HCT116 (cell line): ENCODE data around the gene RASL10A. TPM values are rescaled to one million over a fixed set of nuclear protein-coding genes. Genes with fewer than 3 reads are reported as not detected.
"Not testable (repeated sequence)": the region's sequence is repeated elsewhere in the genome, so short reads cannot be mapped to it uniquely, and the experiment has no call there.

Experiments used
- ATAC-seq: fragments of 200-7000 bp; cut with Tn5 transposase; 2 replicates; pipeline ENCODE4 v1.9.1; 2020; ENCODE audit warnings: mild to moderate bottlenecking, moderate library complexity
- BruUV-seq: library from RNA; stranded (reverse); fragments of 400-500 nt; replicated peaks from 2 replicates; lab custom pipeline; 2021; lab: Mats Ljungman, UMichigan
- CTCF ChIA-PET: fragments of 300-600 bp; sonication (Branson Sonifier 250); formaldehyde crosslinking; loops from one replicate; lab custom pipeline; 2021; ENCODE audit warnings: antibody characterized with exemption; lab: Charles Lee
- POLR2A ChIA-PET: fragments of 300-600, 350-600 bp; sonication (Branson Sonifier 250); formaldehyde crosslinking; loops from one replicate; lab custom pipeline; 2021; ENCODE audit warnings: antibody characterized with exemption; lab: Charles Lee
- RAD21 ChIA-PET, 2 experiments: fragments of 300-600 bp; sonication (Branson Sonifier 250); formaldehyde crosslinking; loops; one replicate each; lab custom pipeline; 2023; ENCODE audit warnings: low total read pairs in 2 of 2; ENCODE audit not compliant: uncharacterized antibody in 2 of 2, unreplicated experiment in 2 of 2, low non-redundant PET in 1 of 2; lab: Charles Lee
- DNase-seq: peaks from one replicate; pipeline ENCODE4 v3.0.0-alpha.2; 2010; ENCODE audit warnings: low read depth, low spot score
- H2AFZ ChIP-seq: fragments of 200-600 bp; shearing (Covaris generic), sonication (generic); 2 replicates; pipeline ENCODE4 v1.6.1; 2017; ENCODE audit warnings: low read depth, mixed run types, mixed read lengths, antibody characterized with exemption, low read length; ENCODE audit not compliant: poor library complexity, severe bottlenecking
- H3K27ac ChIP-seq: 2 replicates; pipeline ENCODE4 v1.5.1; 2012; ENCODE audit warnings: low read depth, low read length
- H3K27me3 ChIP-seq: fragments of 200-600 bp; sonication (generic); 2 replicates; pipeline ENCODE4 v1.6.1; 2016; ENCODE audit warnings: mixed run types, low read length, mixed read lengths; ENCODE audit not compliant: insufficient read depth
- H3K36me3 ChIP-seq, 2 experiments: fragments of 200-500 bp in 1 of 2; fragments of 200-600 bp in 1 of 2; sonication (Bioruptor generic) in 1 of 2; sonication (generic) in 1 of 2; 2 replicates each; pipeline versions ENCODE4 v1.5.1 to v1.6.1; 2014 to 2016; ENCODE audit warnings: low read length in 2 of 2, inconsistent platforms in 1 of 2, mixed read lengths in 1 of 2, mixed run types in 1 of 2; ENCODE audit not compliant: insufficient read depth in 2 of 2, control insufficient read depth in 1 of 2
- H3K4me1 ChIP-seq, 2 experiments: fragments of 200-600 bp in 1 of 2; sonication (generic) in 1 of 2; 2 replicates each; pipeline versions ENCODE4 v1.5.1 to v1.6.1; 2012 to 2017; ENCODE audit warnings: low read length in 2 of 2, inconsistent platforms in 1 of 2, mild to moderate bottlenecking in 1 of 2, mixed read lengths in 1 of 2, mixed run types in 1 of 2, moderate library complexity in 1 of 2; ENCODE audit not compliant: insufficient read depth in 2 of 2, control insufficient read depth in 1 of 2
- H3K4me2 ChIP-seq: fragments of 200-600 bp; sonication (generic); 2 replicates; pipeline ENCODE4 v1.6.1; 2017; ENCODE audit warnings: mixed run types, low read length, mixed read lengths
- H3K4me3 ChIP-seq, 2 experiments: fragments of 200-600 bp in 1 of 2; sonication (generic) in 1 of 2; replicated peaks in 1 of 2; 2 replicates each; pipeline ENCODE4 v1.5.1; 2011 to 2016; ENCODE audit warnings: low read length in 2 of 2, control low read depth in 1 of 2, low read depth in 1 of 2, mild to moderate bottlenecking in 1 of 2, mixed read lengths in 1 of 2, mixed run types in 1 of 2
- H3K79me2 ChIP-seq: fragments of 200-600 bp; sonication (generic); 2 replicates; pipeline ENCODE4 v1.6.1; 2017; ENCODE audit warnings: mild to moderate bottlenecking, mixed run types, low read length, moderate library complexity, mixed read lengths; ENCODE audit not compliant: insufficient read depth
- H3K9ac ChIP-seq: fragments of 200-600 bp; sonication (generic); 2 replicates; pipeline ENCODE4 v1.6.1; 2016; ENCODE audit warnings: low read length, mixed read lengths
- H3K9me2 ChIP-seq: fragments of 200-600 bp; sonication (generic), shearing (Covaris generic); 2 replicates; pipeline ENCODE4 v1.6.1; 2017; ENCODE audit warnings: mixed run types, mild to moderate bottlenecking, moderate library complexity; ENCODE audit not compliant: insufficient read depth
- H3K9me3 ChIP-seq, 2 experiments: fragments of 200-500 bp in 1 of 2; fragments of 200-600 bp in 1 of 2; sonication (Bioruptor generic) in 1 of 2; sonication (generic) in 1 of 2; 2 replicates each; pipeline ENCODE4 v1.6.1; 2014 to 2017; ENCODE audit warnings: low read length in 2 of 2, mixed read lengths in 2 of 2, inconsistent platforms in 1 of 2, low read depth in 1 of 2, mild to moderate bottlenecking in 1 of 2, mixed run types in 1 of 2, moderate library complexity in 1 of 2; ENCODE audit not compliant: control insufficient read depth in 1 of 2, insufficient read depth in 1 of 2
- H4K20me1 ChIP-seq: fragments of 200-600 bp; sonication (generic), shearing (Covaris generic); 2 replicates; pipeline ENCODE4 v1.6.1; 2017; ENCODE audit warnings: mixed run types, mild to moderate bottlenecking, moderate library complexity; ENCODE audit not compliant: insufficient read depth
- CBX3 ChIP-seq: IDR thresholded peaks from 2 replicates; pipeline ENCODE4 v1.6.1; 2012; ENCODE audit warnings: low read depth
- EGR1 ChIP-seq: IDR thresholded peaks from 2 replicates; pipeline ENCODE4 v1.6.1; 2012; ENCODE audit warnings: low read depth
- EZH2 ChIP-seq: fragments of 200-600 bp; sonication (generic); IDR thresholded peaks from 2 replicates; pipeline ENCODE4 v1.6.1; 2017; ENCODE audit warnings: antibody characterized with exemption, mixed run types
- FOSL1 ChIP-seq: IDR thresholded peaks from 2 replicates; pipeline ENCODE4 v1.6.1; 2012; ENCODE audit warnings: low read depth
- RAD21 ChIP-seq: IDR thresholded peaks from 2 replicates; pipeline ENCODE4 v1.6.1; 2012; ENCODE audit warnings: low read depth, mild to moderate bottlenecking
- YY1 ChIP-seq: IDR thresholded peaks from 2 replicates; pipeline ENCODE4 v1.6.1; 2011; ENCODE audit warnings: low read length, low read depth, moderate library complexity, mild to moderate bottlenecking; ENCODE audit not compliant: insufficient replicate concordance; ENCODE audit errors: extremely low read depth
- ZFX ChIP-seq: fragments of 450-650 bp; IDR thresholded peaks from 2 replicates; pipeline ENCODE4 v1.6.1; 2017
- ZNF274 ChIP-seq: fragments of 200-500 bp; sonication (Bioruptor generic); IDR thresholded peaks from 2 replicates; pipeline ENCODE4 v1.6.1; 2014; ENCODE audit warnings: mild to moderate bottlenecking, low read depth, low read length, inconsistent platforms
- intact Hi-C: fragments of 100-400 bp; cut with micrococcal nuclease; formaldehyde crosslinking; loops from 2 replicates; pipeline ENCODE4 v1.10.0; 2022
- total RNA-seq: library from RNA; stranded (reverse); gene quantifications from one replicate; pipeline ENCODE4 v1.2.1, GENCODE V29; 2021; ENCODE audit not compliant: unreplicated experiment
- TF ChIP-seq, protein P1 (sequence below), 3 experiments: fragments of 200-600 bp in 1 of 3; sonication (generic) in 1 of 3; IDR thresholded peaks in 2 of 3; conservative IDR thresholded peaks in 1 of 3; 2 replicates each; pipeline ENCODE4 v1.5.1; 2012 to 2017; ENCODE audit warnings: low read depth in 2 of 3, low read length in 2 of 3, antibody characterized with exemption in 1 of 3, borderline replicate concordance in 1 of 3, control low read depth in 1 of 3, mild to moderate bottlenecking in 1 of 3, mixed read lengths in 1 of 3, mixed run types in 1 of 3, moderate library complexity in 1 of 3; ENCODE audit not compliant: insufficient read depth in 1 of 3

RASL10A gene
- total RNA-seq, 1 experiment from 2014 or later = 0.96 TPM

DNA sequence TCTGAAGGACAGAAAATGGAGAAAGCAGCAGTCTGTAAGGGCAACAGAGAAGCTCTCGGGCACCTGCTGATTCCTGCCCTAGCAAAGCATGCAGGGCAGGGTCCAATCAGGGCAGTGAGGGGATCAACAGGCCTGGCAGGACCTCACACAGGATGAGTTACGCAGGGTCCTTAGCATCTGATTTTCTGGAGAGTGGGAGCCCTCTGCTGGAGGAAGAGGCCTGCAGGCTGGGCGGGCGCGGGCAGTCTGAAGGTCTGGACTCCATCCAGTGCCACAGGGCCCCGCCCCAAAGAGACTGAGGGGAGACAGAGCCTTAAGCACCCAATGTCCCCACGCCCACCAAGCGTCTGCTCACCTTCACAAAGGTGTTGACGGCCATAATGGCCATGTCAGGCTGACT lies 44.0 kb upstream of the RASL10A start:
- BruUV-seq = no TSS peak
- TF ChIP-seq EGR1 (no peak), ZFX (no peak), ZNF274 (no peak), RAD21 (peak; percentile 79), YY1 (no peak), EZH2 (no peak), FOSL1 (no peak), CBX3 (no peak)
- TF ChIP-seq, protein P1, sequence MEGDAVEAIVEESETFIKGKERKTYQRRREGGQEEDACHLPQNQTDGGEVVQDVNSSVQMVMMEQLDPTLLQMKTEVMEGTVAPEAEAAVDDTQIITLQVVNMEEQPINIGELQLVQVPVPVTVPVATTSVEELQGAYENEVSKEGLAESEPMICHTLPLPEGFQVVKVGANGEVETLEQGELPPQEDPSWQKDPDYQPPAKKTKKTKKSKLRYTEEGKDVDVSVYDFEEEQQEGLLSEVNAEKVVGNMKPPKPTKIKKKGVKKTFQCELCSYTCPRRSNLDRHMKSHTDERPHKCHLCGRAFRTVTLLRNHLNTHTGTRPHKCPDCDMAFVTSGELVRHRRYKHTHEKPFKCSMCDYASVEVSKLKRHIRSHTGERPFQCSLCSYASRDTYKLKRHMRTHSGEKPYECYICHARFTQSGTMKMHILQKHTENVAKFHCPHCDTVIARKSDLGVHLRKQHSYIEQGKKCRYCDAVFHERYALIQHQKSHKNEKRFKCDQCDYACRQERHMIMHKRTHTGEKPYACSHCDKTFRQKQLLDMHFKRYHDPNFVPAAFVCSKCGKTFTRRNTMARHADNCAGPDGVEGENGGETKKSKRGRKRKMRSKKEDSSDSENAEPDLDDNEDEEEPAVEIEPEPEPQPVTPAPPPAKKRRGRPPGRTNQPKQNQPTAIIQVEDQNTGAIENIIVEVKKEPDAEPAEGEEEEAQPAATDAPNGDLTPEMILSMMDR (IDR thresholded peaks at IDR 0.05 in 2 of 3, conservative IDR thresholded peaks at IDR 0.05 in 1 of 3; ENCODE audit: borderline replicate concordance in 1 of 3, insufficient read depth in 1 of 3, low read depth in 2 of 3, low read length in 2 of 3) = peak; percentile 60 to 77 (median 66); a peak in 5 of 6 replicates
- TF ChIP-seq, all 23 proteins: peak for 2
- ChIA-PET RAD21 (no interaction called here), POLR2A (no interaction called here), CTCF (interaction anchor here (1.4 kb wide), 1 partner anchor 16 kb away, joined by 3 read pairs; no protein-coding TSS in a partner anchor)
- no peak overlapping the region for H3K4me3 ChIP-seq
- H2AFZ ChIP-seq = no peak overlapping the region
- no peaks in the 10 kb centered on the region for H3K27me3 ChIP-seq
- H4K20me1 ChIP-seq = no peaks in the 10 kb centered on the region
- no peaks in the 10 kb centered on the region for H3K79me2 ChIP-seq
- peaks cover 5 to 6% of the 10 kb centered on the region in 2 experiments; a peak in 3 of 4 replicates for H3K4me1 ChIP-seq
- peak; percentile 16 for DNase-seq
- no peak overlapping the region for H3K27ac ChIP-seq
- no peak overlapping the region for H3K9ac ChIP-seq
- no peaks in the 10 kb centered on the region for H3K9me2 ChIP-seq
- H3K4me2 ChIP-seq = peak overlapping the region; percentile 14; the same call in 1 of the 2 replicates
- intact Hi-C loops = loop anchor here (1.0 to 5.0 kb wide), 2 partner anchors 53 to 152 kb away; partner anchors contain the start of genes EMID1 and GAS2L1
- peak; percentile 97 for ATAC-seq
- no peaks in the 10 kb centered on the region for H3K9me3 ChIP-seq
- H3K36me3 ChIP-seq = peaks cover 8 to 20% of the 10 kb centered on the region in 2 experiments; a peak in 3 of 4 replicates

DNA sequence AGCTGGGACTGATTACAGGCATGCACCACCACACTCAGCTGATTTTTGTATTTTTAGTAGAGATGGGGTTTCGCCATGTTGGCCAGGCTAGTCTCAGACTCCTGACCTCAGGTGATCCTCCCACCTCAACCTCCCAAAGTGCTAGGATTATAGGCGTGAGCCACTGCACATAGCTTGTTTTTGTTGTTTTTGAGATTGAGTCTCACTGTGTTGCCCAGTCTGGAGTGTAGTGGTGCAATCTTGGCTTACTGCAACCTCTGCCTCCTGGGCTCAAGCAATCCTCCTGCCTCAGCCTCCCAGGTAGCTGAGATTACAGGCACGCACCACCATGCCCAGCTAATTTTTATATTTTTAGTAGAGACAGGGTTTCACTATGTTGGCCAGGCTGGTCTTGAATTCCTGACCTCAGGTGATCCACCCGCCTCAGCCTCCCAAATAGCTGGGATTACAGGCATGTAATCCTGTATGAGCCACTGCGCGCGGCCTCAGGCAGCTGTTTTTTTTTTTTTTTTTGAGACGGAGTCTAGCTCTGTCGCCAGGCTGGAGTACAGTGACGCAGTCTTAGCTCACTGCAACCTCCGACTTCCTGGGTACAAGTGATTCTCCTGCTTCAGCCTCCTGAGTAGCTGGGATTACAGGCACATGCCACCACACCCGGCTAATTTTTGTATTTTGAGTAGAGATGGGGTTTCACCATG lies 41.8 kb upstream of the RASL10A start:
- CTCF ChIA-PET, POLR2A ChIA-PET, H2AFZ ChIP-seq, H3K4me3 ChIP-seq, H3K9me3 ChIP-seq, H3K4me2 ChIP-seq, ATAC-seq, DNase-seq, H4K20me1 ChIP-seq, H3K9me2 ChIP-seq, H3K9ac ChIP-seq, H3K4me1 ChIP-seq, H3K79me2 ChIP-seq, H3K27ac ChIP-seq, BruUV-seq, RAD21 ChIA-PET, H3K27me3 ChIP-seq: not testable (repeated sequence)
- H3K36me3 ChIP-seq = peaks cover 8 to 33% of the 10 kb centered on the region in 2 experiments; a peak in 3 of 4 replicates
- intact Hi-C loops = loop anchor here (5.0 kb wide), 1 partner anchor 150 kb away; the partner anchor contains the start of gene EMID1
